Sigmoid colon (tissue), 7 donors: ENCODE measurements around the gene PAQR7. TPM values are rescaled to one million over a fixed set of nuclear protein-coding genes. Genes with fewer than 3 reads are reported as not detected.

ENCODE experiments used
- DNase-seq: peaks from one replicate; pipeline ENCODE4 v3.0.0-alpha.2; 2019
- H3K27ac ChIP-seq, 4 donors: fragments of 200-600 bp; sonication (generic); one replicate each; pipeline ENCODE4 v1.5.1; 2016 to 2019; ENCODE audit warnings: mild to moderate bottlenecking in 1 of 4
- H3K27me3 ChIP-seq, 3 donors: fragments of 200-600 bp; sonication (generic); one replicate each; pipeline ENCODE4 v1.5.1; 2019; ENCODE audit warnings: mild to moderate bottlenecking in 1 of 3
- H3K36me3 ChIP-seq, 4 donors: fragments of 200-600 bp; sonication (generic); one replicate each; pipeline ENCODE4 v1.5.1; 2016 to 2019
- H3K4me1 ChIP-seq, 4 donors: fragments of 200-600 bp; sonication (generic); one replicate each; pipeline ENCODE4 v1.5.1; 2017 to 2019
- H3K4me3 ChIP-seq, 4 donors: fragments of 200-600 bp; sonication (generic); one replicate each; pipeline ENCODE4 v1.5.1; 2017 to 2019; ENCODE audit warnings: mild to moderate bottlenecking in 2 of 4, moderate library complexity in 1 of 4
- H3K9me3 ChIP-seq, 4 donors: fragments of 200-600 bp in 3 of 4; sonication (generic) in 3 of 4; one replicate each; pipeline versions ENCODE4 v1.5.1 to v1.6.1; 2013 to 2019
- CTCF ChIP-seq, 4 experiments: fragments of 450-650 bp in 3 of 4; fragments of 200-600 bp in 1 of 4; IDR thresholded peaks; one replicate each; pipeline ENCODE4 v1.5.1; 2016 to 2019; ENCODE audit warnings: antibody characterized with exemption in 4 of 4, mild to moderate bottlenecking in 3 of 4, moderate library complexity in 2 of 4
- EP300 ChIP-seq, 4 donors: sonication (generic); formaldehyde crosslinking; IDR thresholded peaks; one replicate each; pipeline ENCODE4 v1.6.1; 2017; ENCODE audit warnings: antibody characterized with exemption in 4 of 4
- POLR2A ChIP-seq, 2 donors: fragments of 450-650 bp; IDR thresholded peaks; one replicate each; pipeline ENCODE4 v1.6.1; 2016; ENCODE audit warnings: antibody characterized with exemption in 2 of 2, mild to moderate bottlenecking in 2 of 2, moderate library complexity in 2 of 2
- POLR2AphosphoS5 ChIP-seq, 4 donors: sonication (generic); formaldehyde crosslinking; IDR thresholded peaks; one replicate each; pipeline ENCODE4 v1.6.1; 2017; ENCODE audit warnings: antibody characterized with exemption in 4 of 4
- WGBS, 2 donors: extraction: QIAGEN DNeasy Blood & Tissue Kit; methylation state at CpG; one replicate each; pipeline ENCODE4 v1.1.7; 2013; 5-methylcytosine and 5-hydroxymethylcytosine counted together
- intact Hi-C: fragments of 100-400 bp; cut with DNase I; formaldehyde crosslinking; loops from one replicate; pipeline ENCODE4 v1.15.1; 2023
- polyA plus RNA-seq, 3 donors: library from polyadenylated mRNA; stranded (reverse); fragments of 200-250 nt; gene quantifications; one replicate each; pipeline ENCODE4 v1.2.3, GENCODE V29; 2013
- total RNA-seq, 4 donors: library from RNA; depleted of rRNA; stranded (reverse); fragments of >200 nt; gene quantifications; one replicate each; pipeline ENCODE4 v1.1.0, GENCODE V29; 2016
- donor health status: healthy with polysubstance abuse.
- donor health status: Bipolar disorder and iron deficiency.
- donor health status: healthy.

PAQR7 gene
- total and polyA plus RNA-seq, 7 donors = 0.92 to 9.4 (median 4.3) TPM

GRCh38 chr1:25874635-25875153, 814 bp downstream of the PAQR7 start:
- Histone ChIP-seq H3K27ac (peak overlapping the region; percentile 83 to 86 (median 86)), H3K27me3 (no peaks in the 10 kb centered on the region), H3K4me1 (peaks cover 0 to 43% (median 29%) of the 10 kb centered on the region in 4 donors), H3K9me3 (no peaks in the 10 kb centered on the region), H3K36me3 (peaks cover 0 to 7% (median 3%) of the 10 kb centered on the region in 4 donors), H3K4me3 (peak overlapping the region; percentile 68 to 83 (median 73))
- no peak for DNase-seq
- intact Hi-C loops = loop anchor here (1.0 kb wide), 1 partner anchor 124 kb away; the partner anchor contains the start of gene PAFAH2
- 39 to 42% methylated on average over 8 of the region's 8 CpGs for WGBS, 2 donors
- TF ChIP-seq CTCF (IDR thresholded peaks at IDR 0.05) = no peak

DNA sequence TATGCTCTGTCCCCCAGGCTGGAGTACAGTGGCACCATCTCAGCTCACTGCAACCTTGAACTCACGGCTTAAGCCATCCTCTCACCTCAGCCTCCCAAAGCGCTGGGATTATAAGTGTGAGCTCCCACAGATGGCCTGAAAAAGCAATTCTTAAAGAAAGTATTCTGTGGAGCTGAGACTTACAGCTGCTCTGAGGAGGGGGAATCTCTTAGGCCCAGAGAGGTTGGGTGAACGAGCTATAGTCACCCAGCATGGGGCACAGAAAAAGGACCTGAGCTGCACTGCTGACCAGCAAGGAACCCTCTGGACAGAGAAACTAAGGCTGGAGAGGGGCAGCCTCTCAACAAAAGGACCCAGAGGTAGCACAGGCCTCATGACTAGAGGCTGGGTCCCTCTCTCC, 1.3 kb downstream of the PAQR7 start:
- peak overlapping the region in 1 of 4 donors; percentile 76 for H3K4me3 ChIP-seq
- H3K27ac ChIP-seq = peak overlapping the region; percentile 83 to 86 (median 86)
- H3K36me3 ChIP-seq = peaks cover 0 to 10% (median 3%) of the 10 kb centered on the region in 4 donors
- intact Hi-C loops = no loop called here
- H3K4me1 ChIP-seq = peaks cover 0 to 43% (median 29%) of the 10 kb centered on the region in 4 donors
- TF ChIP-seq CTCF (IDR thresholded peaks at IDR 0.05) = no peak
- no peak for TF ChIP-seq POLR2A (IDR thresholded peaks at IDR 0.05)
- TF ChIP-seq EP300 (IDR thresholded peaks at IDR 0.05) = no peak
- no peak for TF ChIP-seq POLR2AphosphoS5 (IDR thresholded peaks at IDR 0.05)
- DNase-seq = peak; percentile 6
- 95 to 98% methylated on average over 3 of the region's 3 CpGs for WGBS, 2 donors
- no peaks in the 10 kb centered on the region for H3K9me3 ChIP-seq
- no peaks in the 10 kb centered on the region for H3K27me3 ChIP-seq

DNA sequence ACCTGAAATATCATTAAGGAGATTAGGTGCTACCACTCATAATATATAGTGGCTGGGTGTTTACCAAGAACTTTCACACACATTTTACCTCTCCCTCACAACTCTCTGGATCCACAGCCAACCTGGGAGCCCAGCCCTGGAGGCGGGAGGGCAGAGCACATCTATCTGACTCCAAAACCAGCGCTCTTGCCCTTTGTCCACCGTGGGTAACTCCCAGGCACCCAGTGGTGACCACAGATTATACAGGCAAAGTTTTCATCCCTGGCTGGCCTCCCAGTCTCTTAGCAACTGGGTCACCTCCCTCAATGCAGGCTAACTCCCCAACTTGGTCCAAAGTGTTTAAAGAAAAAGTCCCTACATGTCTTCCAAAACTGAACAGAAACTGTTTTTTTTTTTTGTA, 2.4 kb downstream of the PAQR7 start:
- H3K4me1 ChIP-seq = peaks cover 0 to 43% (median 29%) of the 10 kb centered on the region in 4 donors
- no peak for TF ChIP-seq POLR2A (IDR thresholded peaks at IDR 0.05)
- TF ChIP-seq EP300 (IDR thresholded peaks at IDR 0.05) = no peak
- TF ChIP-seq CTCF (IDR thresholded peaks at IDR 0.05) = no peak
- TF ChIP-seq POLR2AphosphoS5 (IDR thresholded peaks at IDR 0.05) = no peak
- peak; percentile 20 for DNase-seq

GRCh38 chr1:25872713-25873112, 2.8 kb downstream of the PAQR7 start:
- H3K4me1 ChIP-seq = peaks cover 0 to 43% (median 29%) of the 10 kb centered on the region in 4 donors
- H3K36me3 ChIP-seq = peaks cover 0 to 15% (median 3%) of the 10 kb centered on the region in 4 donors
- no peaks in the 10 kb centered on the region for H3K9me3 ChIP-seq
- intact Hi-C loops = no loop called here
- H3K27ac ChIP-seq = peak overlapping the region in 1 of 4 donors; percentile 34
- no peak for TF ChIP-seq CTCF (IDR thresholded peaks at IDR 0.05)
- TF ChIP-seq EP300 (IDR thresholded peaks at IDR 0.05) = no peak
- no peak for TF ChIP-seq POLR2AphosphoS5 (IDR thresholded peaks at IDR 0.05)
- no peaks in the 10 kb centered on the region for H3K27me3 ChIP-seq
- DNase-seq = no peak
- WGBS, 2 donors = 58 to 62% methylated on average over 2 of the region's 2 CpGs
- H3K4me3 ChIP-seq = no peak overlapping the region

More for the DNA sequence above, 2.4 kb downstream of the PAQR7 start:
- intact Hi-C loops = no loop called here
- 13 to 62% methylated on average over 3 of the region's 3 CpGs for WGBS, 2 donors
- Histone ChIP-seq H3K27ac (no peak overlapping the region), H3K4me3 (no peak overlapping the region), H3K36me3 (peaks cover 0 to 15% (median 3%) of the 10 kb centered on the region in 4 donors), H3K9me3 (no peaks in the 10 kb centered on the region), H3K27me3 (no peaks in the 10 kb centered on the region)
